Osteocyte (in vitro differentiated cells): Measurements from ENCODE around the gene SLC35A4. TPM values are rescaled to one million over a fixed set of nuclear protein-coding genes. Genes with fewer than 3 reads are reported as not detected.

Source experiments
- DNase-seq: peaks from one replicate; pipeline ENCODE4 v3.0.0; 2021; ENCODE audit warnings: mixed read lengths; ENCODE audit not compliant: unreplicated experiment; ENCODE audit errors: extremely low spot score
- H3K27ac Mint-ChIP-seq: one replicate; pipeline ENCODE4 v1.8.0; 2021; ENCODE audit warnings: mild to moderate bottlenecking, mixed read lengths; ENCODE audit not compliant: unreplicated experiment
- H3K27me3 Mint-ChIP-seq: one replicate; pipeline ENCODE4 v1.8.0; 2021; ENCODE audit warnings: mixed read lengths; ENCODE audit not compliant: unreplicated experiment
- H3K36me3 Mint-ChIP-seq: one replicate; pipeline ENCODE4 v1.8.0; 2021; ENCODE audit warnings: mixed read lengths; ENCODE audit not compliant: unreplicated experiment
- H3K4me1 Mint-ChIP-seq: one replicate; pipeline ENCODE4 v1.8.0; 2021; ENCODE audit warnings: mixed read lengths; ENCODE audit not compliant: unreplicated experiment
- H3K4me3 Mint-ChIP-seq: one replicate; pipeline ENCODE4 v1.8.0; 2021; ENCODE audit warnings: mild to moderate bottlenecking, moderate library complexity, mixed read lengths; ENCODE audit not compliant: unreplicated experiment
- H3K9me3 Mint-ChIP-seq: one replicate; pipeline ENCODE4 v1.8.0; 2021; ENCODE audit warnings: mixed read lengths; ENCODE audit not compliant: unreplicated experiment
- total RNA-seq: library from RNA; stranded (reverse); gene quantifications from 2 replicates; pipeline ENCODE4 v1.2.1, GENCODE V29; 2021
- TF ChIP-seq, protein P1 (sequence below): fragments of 200-600 bp; sonication (generic); IDR thresholded peaks from 2 replicates; pipeline ENCODE4 v1.5.0; 2021; ENCODE audit warnings: antibody characterized with exemption, mild to moderate bottlenecking, moderate library complexity

The SLC35A4 gene
- total RNA-seq, 1 donor from 2014 or later: 79.6 TPM

DNA sequence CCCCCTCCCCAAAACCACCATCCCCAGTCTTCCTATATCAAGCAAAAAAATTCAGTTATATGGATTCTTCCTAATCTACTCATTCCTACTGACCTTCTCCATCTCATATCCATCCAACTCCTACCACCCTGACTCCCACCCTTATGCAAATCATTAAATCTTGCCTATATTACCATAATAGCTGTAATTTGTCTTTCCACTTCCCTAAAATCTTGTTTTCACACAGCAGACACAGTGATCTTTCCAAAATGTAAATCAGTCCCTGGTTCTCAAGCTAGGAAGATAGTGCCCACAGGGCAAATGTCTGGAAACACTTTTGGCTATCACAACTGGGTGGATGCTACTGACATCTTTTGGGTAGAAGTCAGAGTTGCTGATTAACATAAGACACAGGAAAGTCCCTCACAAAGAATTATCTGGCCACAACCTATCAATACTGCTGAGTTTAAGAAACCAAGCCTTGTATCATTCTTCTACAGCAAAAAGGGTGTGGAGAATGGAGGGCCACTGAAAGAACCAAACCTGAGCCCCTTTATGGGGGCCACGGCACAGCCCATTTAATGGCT is 8.8 kb upstream of the SLC35A4 start:
- TF ChIP-seq, protein P1, sequence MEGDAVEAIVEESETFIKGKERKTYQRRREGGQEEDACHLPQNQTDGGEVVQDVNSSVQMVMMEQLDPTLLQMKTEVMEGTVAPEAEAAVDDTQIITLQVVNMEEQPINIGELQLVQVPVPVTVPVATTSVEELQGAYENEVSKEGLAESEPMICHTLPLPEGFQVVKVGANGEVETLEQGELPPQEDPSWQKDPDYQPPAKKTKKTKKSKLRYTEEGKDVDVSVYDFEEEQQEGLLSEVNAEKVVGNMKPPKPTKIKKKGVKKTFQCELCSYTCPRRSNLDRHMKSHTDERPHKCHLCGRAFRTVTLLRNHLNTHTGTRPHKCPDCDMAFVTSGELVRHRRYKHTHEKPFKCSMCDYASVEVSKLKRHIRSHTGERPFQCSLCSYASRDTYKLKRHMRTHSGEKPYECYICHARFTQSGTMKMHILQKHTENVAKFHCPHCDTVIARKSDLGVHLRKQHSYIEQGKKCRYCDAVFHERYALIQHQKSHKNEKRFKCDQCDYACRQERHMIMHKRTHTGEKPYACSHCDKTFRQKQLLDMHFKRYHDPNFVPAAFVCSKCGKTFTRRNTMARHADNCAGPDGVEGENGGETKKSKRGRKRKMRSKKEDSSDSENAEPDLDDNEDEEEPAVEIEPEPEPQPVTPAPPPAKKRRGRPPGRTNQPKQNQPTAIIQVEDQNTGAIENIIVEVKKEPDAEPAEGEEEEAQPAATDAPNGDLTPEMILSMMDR: no peak
- Mint-ChIP-seq H3K4me3 (peak overlapping the region; percentile 89), H3K27me3 (no peaks in the 10 kb centered on the region), H3K9me3 (no peaks in the 10 kb centered on the region), H3K4me1 (peaks cover 38% of the 10 kb centered on the region), H3K36me3 (peaks cover 17% of the 10 kb centered on the region), H3K27ac (peak overlapping the region; percentile 90)
- no peak for DNase-seq

DNA sequence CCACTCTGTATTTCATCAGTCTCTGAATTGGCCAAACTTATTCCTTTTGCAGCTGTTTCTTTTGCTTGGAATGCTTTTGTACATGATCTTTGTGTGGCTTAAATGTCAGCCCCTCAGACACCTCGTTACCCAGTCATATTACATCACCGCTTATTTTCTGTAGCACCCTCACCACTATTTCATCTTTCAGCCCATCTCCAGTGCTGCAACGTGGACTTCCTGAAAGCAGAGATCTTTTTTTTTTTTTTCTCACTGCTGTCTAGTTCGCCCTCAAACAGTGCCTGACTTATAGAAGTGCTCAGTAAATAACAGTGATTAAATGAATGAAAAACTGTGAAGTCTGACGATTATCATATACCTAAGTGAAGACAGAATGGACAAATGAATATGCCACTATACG is 8.2 kb upstream of the SLC35A4 start:
- H3K4me1 Mint-ChIP-seq: peaks cover 39% of the 10 kb centered on the region
- H3K9me3 Mint-ChIP-seq: no peaks in the 10 kb centered on the region
- no peaks in the 10 kb centered on the region for H3K27me3 Mint-ChIP-seq
- TF ChIP-seq, protein P1: no peak
- H3K4me3 Mint-ChIP-seq: peak overlapping the region; percentile 89
- peaks cover 18% of the 10 kb centered on the region for H3K36me3 Mint-ChIP-seq
- DNase-seq: no peak
- peak overlapping the region; percentile 90 for H3K27ac Mint-ChIP-seq

DNA sequence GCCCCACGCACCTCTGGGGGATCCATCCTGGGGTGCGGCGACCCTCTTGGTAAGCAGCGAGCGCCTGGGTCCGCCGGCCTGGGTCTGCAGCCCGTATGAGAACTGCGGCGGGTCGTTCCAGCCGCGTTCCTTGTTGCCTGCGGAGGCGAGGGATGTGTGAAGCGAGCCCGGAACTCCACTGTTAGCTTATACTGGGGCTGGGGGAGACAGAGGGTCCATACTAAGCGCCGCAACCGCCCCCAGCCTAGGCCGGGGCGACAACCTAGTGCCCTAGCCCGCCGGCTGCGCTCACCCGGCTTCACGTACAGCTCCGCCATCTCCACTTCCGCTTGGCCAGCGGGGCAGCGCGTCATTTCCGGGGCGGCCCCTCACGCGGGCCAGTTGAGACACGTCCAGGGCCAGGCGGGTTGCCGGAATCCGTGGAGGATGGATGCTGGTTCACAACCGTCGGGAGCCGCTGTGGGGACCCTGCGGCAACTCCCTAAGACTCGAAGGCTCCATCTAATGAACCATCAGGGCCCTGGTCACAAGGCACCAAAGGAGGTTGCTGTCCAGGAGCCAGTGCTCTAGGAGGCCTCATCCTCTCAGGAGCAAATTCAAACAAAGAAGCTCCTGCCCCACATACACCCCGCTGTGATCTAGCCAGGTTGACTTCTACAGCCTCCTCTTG is 7.4 kb upstream of the SLC35A4 start, which contains the start of gene SRA1:
Gene SRA1, minus strand, starts transcription at position 338 of the 670 bp plus-strand sequence. Its CDS starts 21 bp downstream, at position 317.
- peak within 1 kb of the TSS; percentile 89 for H3K4me3 Mint-ChIP-seq
- peak within 1 kb of the TSS; percentile 90 for H3K27ac Mint-ChIP-seq
- peaks cover 16% of the 10 kb centered on the region for H3K36me3 Mint-ChIP-seq
- no peaks in the 10 kb centered on the region for H3K27me3 Mint-ChIP-seq
- H3K9me3 Mint-ChIP-seq: no peaks in the 10 kb centered on the region
- DNase-seq: peak; percentile 96
- TF ChIP-seq, protein P1: no peak
- peaks cover 41% of the 10 kb centered on the region for H3K4me1 Mint-ChIP-seq

DNA sequence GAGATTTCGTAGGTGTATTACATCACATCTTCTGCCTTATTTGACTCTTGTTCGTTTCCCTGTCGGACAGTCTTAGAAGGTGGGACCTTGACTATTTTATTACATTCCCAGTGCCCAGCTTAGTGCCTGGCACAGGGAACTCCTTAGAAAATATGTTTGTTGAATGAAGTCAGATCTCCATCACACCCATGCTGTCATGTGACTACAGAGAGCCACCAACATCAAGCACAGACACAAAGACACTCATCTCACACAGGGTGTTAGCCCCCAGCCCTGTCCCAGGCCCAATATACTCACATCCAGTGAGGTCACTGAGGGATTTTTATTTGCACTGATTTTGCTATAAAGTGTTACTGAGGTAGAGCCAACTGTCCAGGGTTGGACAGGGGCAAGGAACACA is 6.7 kb upstream of the SLC35A4 start:
- Mint-ChIP-seq H3K4me1 (peaks cover 46% of the 10 kb centered on the region), H3K36me3 (peaks cover 12% of the 10 kb centered on the region), H3K4me3 (peak overlapping the region; percentile 89), H3K9me3 (no peaks in the 10 kb centered on the region), H3K27ac (peak overlapping the region; percentile 90), H3K27me3 (no peaks in the 10 kb centered on the region)
- TF ChIP-seq, protein P1: no peak
- DNase-seq: no peak

GRCh38 chr5:140558542-140558941 is 6.1 kb upstream of the SLC35A4 start:
- TF ChIP-seq, protein P1: no peak
- Mint-ChIP-seq H3K27me3 (no peaks in the 10 kb centered on the region), H3K4me3 (no peak overlapping the region), H3K36me3 (peaks cover 9% of the 10 kb centered on the region), H3K4me1 (peaks cover 49% of the 10 kb centered on the region), H3K27ac (peak overlapping the region; percentile 90), H3K9me3 (no peaks in the 10 kb centered on the region)
- no peak for DNase-seq
